ENCODE measurements around the gene PCBD1. TPM values are rescaled to one million over a fixed set of nuclear protein-coding genes. Genes with fewer than 3 reads are reported as not detected.

The PCBD1 gene
- total RNA-seq, 2 donors from 2014 or later: 36.3 to 47.4 TPM

- H3K27me3 Mint-ChIP-seq: peaks cover 17% of the 10 kb centered on the region
Measured at GRCh38 chr10:70911386-70911785, 23.0 kb upstream of the PCBD1 start.

GRCh38 chr10:70910486-70911341, 22.3 kb upstream of the PCBD1 start:
- Mint-ChIP-seq H3K4me1 (no peaks in the 10 kb centered on the region), H3K27me3 (peaks cover 16% of the 10 kb centered on the region), H3K4me3 (no peak overlapping the region), H3K36me3 (ENCODE audit: low read depth) (no peaks in the 10 kb centered on the region), H3K27ac (no peak overlapping the region), H3K9me3 (no peaks in the 10 kb centered on the region)
- ATAC-seq (replicated peaks): no peak

More at GRCh38 chr10:70911386-70911785, 23.0 kb upstream of the PCBD1 start:
- Mint-ChIP-seq H3K4me3 (no peak overlapping the region), H3K9me3 (no peaks in the 10 kb centered on the region), H3K27ac (no peak overlapping the region), H3K36me3 (ENCODE audit: low read depth) (no peaks in the 10 kb centered on the region), H3K4me1 (no peaks in the 10 kb centered on the region)
- no peak for ATAC-seq (replicated peaks)

- H3K4me3 Mint-ChIP-seq: no peak overlapping the region
- peaks cover 11% of the 10 kb centered on the region for H3K27me3 Mint-ChIP-seq
- no peaks in the 10 kb centered on the region for H3K36me3 Mint-ChIP-seq (ENCODE audit: low read depth)
Measured at GRCh38 chr10:70909326-70909935, 21.1 kb upstream of the PCBD1 start.

GRCh38 chr10:70908406-70909296, 20.3 kb upstream of the PCBD1 start:
- H3K4me1 Mint-ChIP-seq: no peaks in the 10 kb centered on the region
- ATAC-seq (replicated peaks): no peak
- H3K27ac Mint-ChIP-seq: no peak overlapping the region
- no peaks in the 10 kb centered on the region for H3K9me3 Mint-ChIP-seq
- peaks cover 11% of the 10 kb centered on the region for H3K27me3 Mint-ChIP-seq
- H3K4me3 Mint-ChIP-seq: no peak overlapping the region
- no peaks in the 10 kb centered on the region for H3K36me3 Mint-ChIP-seq (ENCODE audit: low read depth)

More at GRCh38 chr10:70909326-70909935, 21.1 kb upstream of the PCBD1 start:
- Mint-ChIP-seq H3K27ac (no peak overlapping the region), H3K4me1 (no peaks in the 10 kb centered on the region), H3K9me3 (no peaks in the 10 kb centered on the region)
- ATAC-seq (replicated peaks): no peak

- no peak for ATAC-seq (replicated peaks)
- H3K27me3 Mint-ChIP-seq: peaks cover 10% of the 10 kb centered on the region
- no peak overlapping the region for H3K27ac Mint-ChIP-seq
- H3K36me3 Mint-ChIP-seq (ENCODE audit: low read depth): no peaks in the 10 kb centered on the region
- H3K4me1 Mint-ChIP-seq: no peaks in the 10 kb centered on the region
- no peaks in the 10 kb centered on the region for H3K9me3 Mint-ChIP-seq
- H3K4me3 Mint-ChIP-seq: no peak overlapping the region
Measured at GRCh38 chr10:70907637-70908405, 19.5 kb upstream of the PCBD1 start.

GRCh38 chr10:70906953-70907636, 18.7 kb upstream of the PCBD1 start:
- no peaks in the 10 kb centered on the region for H3K36me3 Mint-ChIP-seq (ENCODE audit: low read depth)
- no peaks in the 10 kb centered on the region for H3K4me1 Mint-ChIP-seq
- no peak for ATAC-seq (replicated peaks)
- H3K27ac Mint-ChIP-seq: no peak overlapping the region
- no peaks in the 10 kb centered on the region for H3K9me3 Mint-ChIP-seq
- H3K4me3 Mint-ChIP-seq: no peak overlapping the region
- peaks cover 10% of the 10 kb centered on the region for H3K27me3 Mint-ChIP-seq

GRCh38 chr10:70906031-70906783, 17.8 kb upstream of the PCBD1 start:
- H3K36me3 Mint-ChIP-seq (ENCODE audit: low read depth): no peaks in the 10 kb centered on the region
- H3K27me3 Mint-ChIP-seq: peaks cover 10% of the 10 kb centered on the region
- no peaks in the 10 kb centered on the region for H3K4me1 Mint-ChIP-seq
- ATAC-seq (replicated peaks): no peak
- H3K4me3 Mint-ChIP-seq: no peak overlapping the region
- no peak overlapping the region for H3K27ac Mint-ChIP-seq
- no peaks in the 10 kb centered on the region for H3K9me3 Mint-ChIP-seq

- ATAC-seq (replicated peaks): no peak
- no peaks in the 10 kb centered on the region for H3K9me3 Mint-ChIP-seq
- H3K4me3 Mint-ChIP-seq: no peak overlapping the region
- H3K36me3 Mint-ChIP-seq (ENCODE audit: low read depth): no peaks in the 10 kb centered on the region
- no peaks in the 10 kb centered on the region for H3K4me1 Mint-ChIP-seq
- H3K27ac Mint-ChIP-seq: no peak overlapping the region
- peaks cover 10% of the 10 kb centered on the region for H3K27me3 Mint-ChIP-seq
Measured at GRCh38 chr10:70905071-70906021, 17.0 kb upstream of the PCBD1 start.

- no peaks in the 10 kb centered on the region for H3K36me3 Mint-ChIP-seq (ENCODE audit: low read depth)
Measured at GRCh38 chr10:70903262-70903921, 15.0 kb upstream of the PCBD1 start.

GRCh38 chr10:70902661-70903261, 14.4 kb upstream of the PCBD1 start:
- Mint-ChIP-seq H3K36me3 (ENCODE audit: low read depth) (no peaks in the 10 kb centered on the region), H3K4me3 (no peak overlapping the region), H3K9me3 (no peaks in the 10 kb centered on the region), H3K27ac (no peak overlapping the region), H3K4me1 (no peaks in the 10 kb centered on the region), H3K27me3 (peaks cover 3% of the 10 kb centered on the region)
- ATAC-seq (replicated peaks): no peak

More at GRCh38 chr10:70903262-70903921, 15.0 kb upstream of the PCBD1 start:
- Mint-ChIP-seq H3K4me3 (no peak overlapping the region), H3K27ac (no peak overlapping the region), H3K4me1 (no peaks in the 10 kb centered on the region), H3K27me3 (peaks cover 3% of the 10 kb centered on the region), H3K9me3 (no peaks in the 10 kb centered on the region)
- ATAC-seq (replicated peaks): no peak

GRCh38 chr10:70901276-70901878, 13.0 kb upstream of the PCBD1 start:
- no peaks in the 10 kb centered on the region for H3K9me3 Mint-ChIP-seq
- no peak overlapping the region for H3K27ac Mint-ChIP-seq
- peaks cover 3% of the 10 kb centered on the region for H3K27me3 Mint-ChIP-seq
- H3K36me3 Mint-ChIP-seq (ENCODE audit: low read depth): no peaks in the 10 kb centered on the region
- no peak for ATAC-seq (replicated peaks)
- H3K4me1 Mint-ChIP-seq: no peaks in the 10 kb centered on the region
- no peak overlapping the region for H3K4me3 Mint-ChIP-seq
